ENCODE data around the gene DCPS.

Gene DCPS

DNA sequence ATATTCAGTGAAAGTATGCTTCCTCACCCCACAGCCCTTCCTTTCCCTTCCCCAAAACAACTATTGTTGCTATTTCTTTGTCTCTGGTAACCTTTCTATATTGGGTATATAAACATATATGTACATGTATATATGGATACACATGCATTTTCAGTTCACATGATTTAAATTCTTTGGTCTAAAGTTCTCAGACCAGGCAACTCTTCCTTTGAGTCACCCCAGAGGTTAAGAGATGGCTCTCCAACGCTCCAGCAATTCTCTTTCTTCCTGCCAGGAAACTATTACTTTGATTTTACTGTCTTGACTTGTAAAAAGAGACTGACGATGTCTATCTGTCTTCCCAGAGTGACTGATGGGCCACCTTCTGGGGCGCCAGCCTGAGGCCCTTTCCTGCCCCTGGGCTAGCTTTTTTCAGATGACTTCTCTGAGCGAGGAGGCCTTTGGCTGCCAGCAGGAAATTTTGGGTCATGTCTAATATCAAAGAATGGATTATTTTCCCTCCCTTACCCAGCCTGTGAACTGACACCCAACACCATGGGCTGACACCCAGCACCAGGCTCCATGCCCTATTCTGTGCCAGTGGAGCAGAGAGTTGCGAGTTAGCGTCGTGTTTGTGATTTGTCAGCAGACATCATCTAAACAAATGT is 37.2 kb downstream of the DCPS start:
- H3K4me3 ChIP-seq, result no peak overlapping the region
- H3K4me1 ChIP-seq, result peaks cover 0 to 8% (median under 1%) of the 10 kb centered on the region in 4 donors
- peaks cover 0 to 66% (median 16%) of the 10 kb centered on the region in 3 donors for H3K36me3 ChIP-seq
- no peak overlapping the region for H3K27ac ChIP-seq
- DNase-seq, result no peak
- no peaks in the 10 kb centered on the region for H3K9me3 ChIP-seq
- intact Hi-C loops (cut with DNase I; ENCODE audit: low total_unique reads), result no loop called here
- H3K27me3 ChIP-seq, result no peaks in the 10 kb centered on the region
- TF ChIP-seq, protein P1, sequence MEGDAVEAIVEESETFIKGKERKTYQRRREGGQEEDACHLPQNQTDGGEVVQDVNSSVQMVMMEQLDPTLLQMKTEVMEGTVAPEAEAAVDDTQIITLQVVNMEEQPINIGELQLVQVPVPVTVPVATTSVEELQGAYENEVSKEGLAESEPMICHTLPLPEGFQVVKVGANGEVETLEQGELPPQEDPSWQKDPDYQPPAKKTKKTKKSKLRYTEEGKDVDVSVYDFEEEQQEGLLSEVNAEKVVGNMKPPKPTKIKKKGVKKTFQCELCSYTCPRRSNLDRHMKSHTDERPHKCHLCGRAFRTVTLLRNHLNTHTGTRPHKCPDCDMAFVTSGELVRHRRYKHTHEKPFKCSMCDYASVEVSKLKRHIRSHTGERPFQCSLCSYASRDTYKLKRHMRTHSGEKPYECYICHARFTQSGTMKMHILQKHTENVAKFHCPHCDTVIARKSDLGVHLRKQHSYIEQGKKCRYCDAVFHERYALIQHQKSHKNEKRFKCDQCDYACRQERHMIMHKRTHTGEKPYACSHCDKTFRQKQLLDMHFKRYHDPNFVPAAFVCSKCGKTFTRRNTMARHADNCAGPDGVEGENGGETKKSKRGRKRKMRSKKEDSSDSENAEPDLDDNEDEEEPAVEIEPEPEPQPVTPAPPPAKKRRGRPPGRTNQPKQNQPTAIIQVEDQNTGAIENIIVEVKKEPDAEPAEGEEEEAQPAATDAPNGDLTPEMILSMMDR (IDR thresholded peaks at IDR 0.05), result no peak

DNA sequence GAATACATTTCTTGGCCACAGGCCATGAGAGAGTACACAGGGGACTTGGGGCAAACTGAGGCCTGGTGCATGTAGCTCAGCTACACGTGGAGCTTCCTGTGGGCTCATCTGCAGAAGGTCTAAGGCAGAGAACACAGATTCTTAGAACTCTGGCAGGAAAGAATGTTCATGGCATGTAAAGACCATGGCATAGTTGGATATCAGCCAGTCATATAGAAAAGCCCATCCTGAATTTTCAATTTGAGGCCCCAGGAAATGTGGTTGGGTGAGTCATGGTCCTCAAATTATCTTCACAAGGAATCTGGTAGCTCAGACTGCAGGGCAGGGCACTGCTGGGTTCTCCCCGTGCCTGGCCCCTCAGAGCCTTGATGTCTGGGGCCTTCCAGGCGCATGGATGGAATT is 37.9 kb downstream of the DCPS start:
- peaks cover 0 to 66% (median 16%) of the 10 kb centered on the region in 3 donors for H3K36me3 ChIP-seq
- no peak overlapping the region for H3K27ac ChIP-seq
- no peaks in the 10 kb centered on the region for H3K9me3 ChIP-seq
- TF ChIP-seq, protein P1 (IDR thresholded peaks at IDR 0.05), result no peak
- no peaks in the 10 kb centered on the region for H3K27me3 ChIP-seq
- H3K4me1 ChIP-seq, result peaks cover 0 to 15% (median 6%) of the 10 kb centered on the region in 4 donors
- intact Hi-C loops (cut with DNase I; ENCODE audit: low total_unique reads), result no loop called here
- no peak for DNase-seq
- H3K4me3 ChIP-seq, result no peak overlapping the region

DNA sequence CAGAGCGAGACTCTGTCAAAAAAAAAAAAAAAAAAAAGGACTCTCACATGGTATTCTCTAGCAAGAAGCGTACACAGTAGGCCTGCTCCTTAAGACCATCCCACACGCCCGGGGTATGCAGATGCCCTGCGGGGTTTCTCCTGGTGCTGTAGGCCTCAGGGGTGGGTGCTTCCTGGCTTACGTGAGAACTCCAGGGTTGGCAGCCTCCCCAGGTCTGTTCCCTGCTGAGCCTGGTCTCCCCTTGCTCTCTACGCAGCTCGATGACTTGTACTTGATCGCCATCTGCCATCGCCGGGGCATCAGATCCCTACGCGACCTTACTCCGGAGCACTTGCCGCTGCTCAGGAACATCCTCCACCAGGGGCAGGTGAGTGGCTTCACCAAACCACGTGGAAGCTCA is 39.2 kb downstream of the DCPS start:
- intact Hi-C loops (cut with DNase I; ENCODE audit: low total_unique reads), result no loop called here
- DNase-seq, result no peak
- no peak overlapping the region for H3K4me3 ChIP-seq
- no peaks in the 10 kb centered on the region for H3K9me3 ChIP-seq
- no peak overlapping the region for H3K27ac ChIP-seq
- H3K36me3 ChIP-seq, result peaks cover 0 to 62% (median 16%) of the 10 kb centered on the region in 3 donors
- TF ChIP-seq, protein P1 (IDR thresholded peaks at IDR 0.05), result no peak
- H3K4me1 ChIP-seq, result peaks cover 0 to 27% (median 16%) of the 10 kb centered on the region in 4 donors
- H3K27me3 ChIP-seq, result no peaks in the 10 kb centered on the region

DNA sequence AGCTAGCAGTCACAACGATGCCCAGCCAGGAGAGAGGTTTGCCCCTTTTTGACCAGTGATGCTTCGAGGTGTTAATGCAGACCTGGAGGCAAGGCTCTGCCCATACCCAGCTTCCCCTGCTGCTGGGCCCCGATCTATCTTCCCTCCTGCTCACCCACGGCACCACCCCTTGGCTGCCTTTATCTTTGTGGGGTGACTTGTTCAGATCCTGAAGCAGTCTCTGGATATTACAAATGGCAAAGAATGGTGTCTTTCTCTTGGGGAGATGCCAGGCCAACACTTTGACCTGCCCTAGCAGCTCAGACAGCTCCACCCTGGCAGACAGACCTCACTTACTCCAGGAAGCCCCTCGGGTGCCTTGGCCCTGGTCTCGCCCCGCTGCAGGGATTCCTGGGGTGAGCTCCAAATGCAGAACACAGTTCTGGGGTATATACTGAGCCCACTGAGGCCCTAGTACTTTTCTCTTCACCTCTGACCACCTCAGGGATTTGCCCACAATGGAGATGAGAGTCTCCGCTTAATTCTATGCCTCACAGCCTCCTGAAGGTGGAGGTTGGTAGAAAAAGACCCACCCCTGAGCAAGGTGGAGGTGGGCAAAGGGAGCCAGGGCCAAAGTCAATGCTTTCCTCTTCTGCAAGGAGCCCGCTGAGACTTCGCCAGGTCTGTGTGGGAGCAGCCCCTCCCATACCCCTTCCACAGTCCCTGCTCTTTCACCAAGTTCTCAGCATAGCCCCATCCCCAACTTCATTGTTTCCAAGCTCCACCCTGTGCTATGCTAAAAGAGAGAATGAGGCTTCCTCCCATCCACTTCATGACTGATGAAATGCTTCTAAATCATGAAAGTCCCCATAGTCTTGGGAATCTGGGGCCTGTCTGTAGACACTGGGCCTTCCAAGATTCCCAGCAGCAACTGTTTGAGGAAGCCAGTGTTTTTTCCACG is 40.6 kb downstream of the DCPS start:
- Histone ChIP-seq H3K27ac (no peak overlapping the region), H3K4me3 (no peak overlapping the region), H3K9me3 (no peaks in the 10 kb centered on the region), H3K4me1 (peaks cover 0 to 41% (median 29%) of the 10 kb centered on the region in 4 donors), H3K27me3 (no peaks in the 10 kb centered on the region), H3K36me3 (peaks cover 0 to 48% (median 8%) of the 10 kb centered on the region in 3 donors)
- TF ChIP-seq, protein P1 (IDR thresholded peaks at IDR 0.05), result no peak
- intact Hi-C loops (cut with DNase I; ENCODE audit: low total_unique reads), result no loop called here
- DNase-seq, result no peak

DNA sequence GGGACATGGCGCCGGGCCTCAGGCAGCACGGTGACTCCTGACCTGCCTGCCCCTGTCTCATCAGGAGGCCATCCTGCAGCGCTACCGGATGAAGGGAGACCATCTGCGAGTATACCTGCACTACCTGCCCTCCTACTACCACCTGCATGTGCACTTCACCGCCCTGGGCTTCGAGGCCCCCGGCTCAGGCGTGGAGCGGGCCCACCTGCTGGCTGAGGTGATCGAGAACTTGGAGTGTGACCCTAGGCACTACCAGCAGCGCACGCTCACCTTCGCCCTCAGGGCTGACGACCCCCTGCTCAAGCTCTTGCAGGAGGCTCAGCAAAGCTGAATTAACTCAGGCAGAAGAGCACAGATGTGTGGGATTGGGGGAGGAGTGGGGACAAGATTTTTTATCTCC is 41.4 kb downstream of the DCPS start:
- intact Hi-C loops (cut with DNase I; ENCODE audit: low total_unique reads), result no loop called here
- Histone ChIP-seq H3K36me3 (peaks cover 0 to 40% (median 8%) of the 10 kb centered on the region in 3 donors), H3K4me1 (peaks cover 0 to 43% (median 32%) of the 10 kb centered on the region in 4 donors), H3K27me3 (no peaks in the 10 kb centered on the region), H3K27ac (peak overlapping the region; percentile 44 to 68), H3K9me3 (no peaks in the 10 kb centered on the region), H3K4me3 (no peak overlapping the region)
- DNase-seq, result no peak
- TF ChIP-seq, protein P1 (IDR thresholded peaks at IDR 0.05), result no peak
